Gastrocnemius medialis (tissue), 4 donors: ENCODE measurements around the gene UTP4.

Source experiments
- CTCF ChIP-seq, 5 experiments: fragments of 450-650 bp in 3 of 5; fragments of 200-600 bp in 2 of 5; sonication (generic) in 2 of 5; IDR thresholded peaks in 4 of 5; conservative IDR thresholded peaks in 1 of 5; 1 replicate in 4 of 5; 2 replicates in 1 of 5; pipeline ENCODE4 v1.5.1; 2016 to 2019; ENCODE audit warnings: antibody characterized with exemption in 5 of 5, mild to moderate bottlenecking in 3 of 5, moderate library complexity in 3 of 5
- POLR2A ChIP-seq, 2 donors: fragments of 450-650 bp; IDR thresholded peaks; one replicate each; pipeline ENCODE4 v1.6.1; 2017; ENCODE audit warnings: antibody characterized with exemption in 2 of 2, mild to moderate bottlenecking in 2 of 2, moderate library complexity in 2 of 2

GRCh38 chr16:69138608-69139007 is 6.2 kb downstream of the UTP4 start:
- TF ChIP-seq CTCF (IDR thresholded peaks at IDR 0.05 in 4 of 5, conservative IDR thresholded peaks at IDR 0.05 in 1 of 5) (no peak), POLR2A (IDR thresholded peaks at IDR 0.05) (no peak)
